GM18502 (cell line): ENCODE data around the gene SLC24A4.

Source experiments
- ATAC-seq: cut with Tn5 transposase; IDR thresholded peaks from one replicate; pipeline ENCODE4 v1.9.1; 2021; ENCODE audit warnings: mild to moderate bottlenecking; ENCODE audit not compliant: unreplicated experiment, poor library complexity

The SLC24A4 gene

GRCh38 chr14:92323011-92323915, at the start of gene SLC24A4:
SLC24A4 (plus strand) TSS chr14:92323165; CDS start chr14:92323831, 666 bp downstream.
- ATAC-seq, result no peak

- ATAC-seq, result no peak
Observed at GRCh38 chr14:92273166-92273565, 49.8 kb upstream of the SLC24A4 start.

- no peak for ATAC-seq
Observed at GRCh38 chr14:92274055-92274454, 48.9 kb upstream of the SLC24A4 start.

- no peak for ATAC-seq
Observed at GRCh38 chr14:92276074-92276473, 46.9 kb upstream of the SLC24A4 start.

- ATAC-seq, result no peak
Observed at GRCh38 chr14:92277031-92277430, 45.9 kb upstream of the SLC24A4 start.

GRCh38 chr14:92280554-92281262, 42.3 kb upstream of the SLC24A4 start:
- no peak for ATAC-seq

- ATAC-seq, result no peak
Observed at GRCh38 chr14:92282669-92283068, 40.3 kb upstream of the SLC24A4 start.

GRCh38 chr14:92285311-92285710, 37.7 kb upstream of the SLC24A4 start:
- ATAC-seq, result no peak

GRCh38 chr14:92287987-92288386, 35.0 kb upstream of the SLC24A4 start:
- no peak for ATAC-seq

- no peak for ATAC-seq
Observed at GRCh38 chr14:92288994-92289660, 33.8 kb upstream of the SLC24A4 start.

- ATAC-seq, result no peak
Observed at GRCh38 chr14:92292673-92293072, 30.3 kb upstream of the SLC24A4 start.

- no peak for ATAC-seq
Observed at GRCh38 chr14:92294506-92294905, 28.5 kb upstream of the SLC24A4 start.

GRCh38 chr14:92297818-92298595, 25.0 kb upstream of the SLC24A4 start:
- ATAC-seq, result no peak

- no peak for ATAC-seq
Observed at GRCh38 chr14:92302481-92302880, 20.5 kb upstream of the SLC24A4 start.

GRCh38 chr14:92308716-92309115, 14.2 kb upstream of the SLC24A4 start:
- no peak for ATAC-seq

GRCh38 chr14:92309968-92310530, 12.9 kb upstream of the SLC24A4 start:
- no peak for ATAC-seq

- no peak for ATAC-seq
Observed at GRCh38 chr14:92310776-92311375, 12.1 kb upstream of the SLC24A4 start.

GRCh38 chr14:92314182-92314581, 8.8 kb upstream of the SLC24A4 start:
- no peak for ATAC-seq

- ATAC-seq, result no peak
Observed at GRCh38 chr14:92315050-92315805, 7.7 kb upstream of the SLC24A4 start.
